ENCODE data around the gene ADAMTS1.
"Not testable (repeated sequence)": the region's sequence is repeated elsewhere in the genome, so short reads cannot be mapped to it uniquely, and the experiment has no call there.

The ADAMTS1 gene

DNA sequence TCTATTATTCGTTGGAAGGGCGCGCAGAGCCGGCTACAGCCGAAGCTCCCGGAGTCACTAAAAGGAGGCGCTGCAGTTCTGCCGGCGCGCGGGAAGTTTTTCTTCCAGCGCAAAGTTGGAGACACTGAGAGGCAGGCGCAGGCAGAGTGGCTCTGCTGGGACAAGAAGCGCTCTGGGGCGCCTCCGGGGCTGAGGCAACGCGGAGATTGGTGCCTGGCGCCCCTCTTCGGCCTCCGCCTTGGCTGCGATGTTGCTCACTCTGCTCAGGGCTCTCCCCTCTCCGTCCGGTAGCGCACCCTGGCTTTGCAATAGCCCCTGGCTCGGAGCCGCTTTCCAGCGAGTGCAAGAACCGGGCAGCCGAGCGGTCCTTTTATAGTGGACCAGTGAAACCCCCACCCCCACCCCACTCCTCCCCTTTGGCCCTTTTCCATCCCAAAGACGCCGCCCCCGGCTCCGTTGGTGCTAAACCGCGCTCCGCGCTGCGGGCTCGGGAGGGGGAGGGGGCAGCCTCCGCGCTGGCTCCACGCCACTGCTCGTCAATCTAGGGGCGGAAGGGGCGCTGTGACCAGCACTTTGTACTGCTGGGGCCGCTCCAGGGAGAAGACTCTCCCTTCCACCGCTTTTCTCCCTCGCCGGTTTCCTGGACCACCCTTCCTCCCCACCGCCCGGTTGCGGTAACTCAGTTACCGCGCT, at the start of gene ADAMTS1:
TSS of gene ADAMTS1 (minus strand) at position 344 of the 693 bp plus-strand sequence. CDS start 455 bp downstream, outside the sequence.
- DNase-seq: no peak

DNA sequence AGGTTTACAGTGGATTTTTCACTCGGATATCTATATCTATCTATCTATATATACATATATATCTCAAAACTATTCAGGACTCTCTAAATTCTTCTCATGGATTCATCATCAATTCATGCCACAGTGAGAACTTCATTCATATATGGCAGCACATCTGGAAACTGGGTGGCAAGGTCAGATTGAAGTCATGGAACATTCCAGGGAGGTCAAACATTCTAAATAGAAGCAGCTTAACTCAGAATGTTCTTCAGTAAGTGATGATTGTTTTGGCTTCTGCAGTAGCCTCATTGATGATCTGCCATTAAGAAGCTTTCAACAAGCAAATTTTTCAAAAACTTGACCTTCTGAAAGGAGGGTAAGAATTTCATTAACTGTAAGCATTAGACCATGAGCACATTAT, 46.9 kb upstream of the ADAMTS1 start:
- no peak for DNase-seq

- no peak for DNase-seq
Observed at GRCh38 chr21:26888931-26889330, 43.7 kb upstream of the ADAMTS1 start.

- DNase-seq: no peak
Observed at GRCh38 chr21:26888256-26888655, 43.0 kb upstream of the ADAMTS1 start.

GRCh38 chr21:26887251-26887650, 42.0 kb upstream of the ADAMTS1 start:
- DNase-seq: no peak

- no peak for DNase-seq
Observed at GRCh38 chr21:26884436-26884835, 39.2 kb upstream of the ADAMTS1 start.

- no peak for DNase-seq
Observed at GRCh38 chr21:26883768-26884167, 38.6 kb upstream of the ADAMTS1 start.

DNA sequence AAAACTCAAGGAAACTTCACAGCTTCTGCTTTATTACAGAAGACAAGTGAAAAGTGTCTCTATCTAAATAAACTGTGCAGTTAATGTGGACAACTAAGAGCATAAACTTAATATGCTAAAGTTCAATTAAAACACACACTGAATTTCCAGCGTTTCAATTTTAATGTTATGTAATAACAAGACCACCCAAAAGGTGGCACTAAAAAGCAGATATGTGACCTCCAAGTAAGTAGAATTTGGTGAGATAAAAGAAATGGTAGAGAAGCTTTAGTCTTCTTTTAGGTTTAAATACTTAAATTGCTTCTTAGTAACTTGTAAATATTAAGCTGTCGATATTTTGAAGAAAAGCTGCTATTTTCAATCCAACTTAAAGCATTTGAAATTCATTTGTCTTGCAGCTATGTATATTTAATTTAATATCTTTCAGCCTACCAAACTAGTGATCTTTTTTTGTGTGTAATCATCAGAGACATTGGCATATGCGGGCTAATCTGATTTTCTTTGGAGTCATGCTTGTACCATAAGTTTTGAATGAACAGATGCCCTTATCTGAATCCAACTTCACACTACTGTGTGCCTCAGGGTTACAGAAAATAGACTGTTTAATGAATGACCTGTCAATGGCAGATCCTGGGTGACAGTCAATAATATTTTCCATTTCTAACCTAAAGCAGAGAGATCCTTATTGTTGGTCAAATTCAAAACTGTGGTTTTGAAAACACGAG, 36.5 kb upstream of the ADAMTS1 start:
- DNase-seq: no peak

DNA sequence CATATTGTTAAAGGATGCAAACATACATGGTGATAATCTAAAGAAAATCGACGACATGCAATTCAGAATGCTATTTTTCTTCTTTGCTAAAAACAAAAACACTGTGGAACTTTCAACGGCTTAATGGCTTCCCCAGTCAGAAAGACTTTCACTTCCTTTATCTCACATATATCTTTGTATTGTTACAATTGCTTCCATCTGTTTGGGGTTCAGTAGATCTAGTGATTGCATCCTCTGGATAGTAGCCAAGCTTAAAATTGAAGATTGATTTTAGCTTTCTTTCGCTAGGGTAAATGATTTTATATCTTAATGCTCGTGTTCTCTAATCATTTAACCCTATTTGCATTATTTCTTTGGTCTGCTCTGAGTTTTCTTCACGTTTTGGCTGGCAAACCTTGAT, 31.8 kb upstream of the ADAMTS1 start:
- DNase-seq: no peak

DNA sequence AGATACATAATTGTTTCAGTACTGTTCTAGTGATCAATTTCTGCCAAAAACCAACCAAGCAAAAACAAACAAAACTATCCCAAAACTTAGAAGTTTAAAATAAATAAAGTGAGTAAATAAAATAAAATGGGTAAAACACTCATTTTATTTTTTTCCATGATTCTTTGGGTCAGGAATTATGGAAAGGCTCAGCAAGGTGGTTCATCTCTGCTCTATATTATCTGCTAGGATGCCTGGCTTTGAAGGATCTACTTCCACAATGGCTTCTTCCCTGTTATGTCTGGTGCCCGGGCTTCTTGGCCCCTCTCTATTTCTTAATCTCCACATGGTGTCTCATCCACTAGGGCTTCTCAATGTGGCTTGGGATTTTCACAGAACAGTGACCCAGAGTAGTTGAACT, 29.1 kb upstream of the ADAMTS1 start:
- no peak for DNase-seq

- DNase-seq: no peak
Observed at GRCh38 chr21:26865857-26866256, 20.6 kb upstream of the ADAMTS1 start.

DNA sequence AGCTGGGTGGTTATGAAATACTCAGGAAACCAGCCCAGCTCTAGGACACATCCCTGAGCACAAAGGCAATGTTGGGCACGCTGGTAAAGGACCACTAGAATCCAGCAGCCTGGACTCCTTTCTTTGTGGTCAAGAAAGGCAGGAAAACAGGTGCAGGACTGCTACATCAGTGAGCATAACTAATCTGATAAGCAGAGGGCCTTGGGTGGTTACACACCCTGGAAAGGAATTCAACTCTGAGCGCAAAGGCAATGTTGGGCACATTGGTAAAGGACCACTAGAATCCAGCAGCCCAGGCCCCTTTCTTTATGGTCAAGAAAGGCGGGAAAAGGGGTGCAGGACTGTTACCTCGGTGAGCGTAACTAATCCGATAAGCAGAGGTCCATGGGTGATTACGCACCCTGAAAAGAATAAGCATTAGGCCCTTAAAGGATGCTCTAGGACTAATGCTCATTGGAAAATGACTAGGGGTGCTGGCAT, 11.7 kb upstream of the ADAMTS1 start:
- not testable (repeated sequence) for DNase-seq

DNA sequence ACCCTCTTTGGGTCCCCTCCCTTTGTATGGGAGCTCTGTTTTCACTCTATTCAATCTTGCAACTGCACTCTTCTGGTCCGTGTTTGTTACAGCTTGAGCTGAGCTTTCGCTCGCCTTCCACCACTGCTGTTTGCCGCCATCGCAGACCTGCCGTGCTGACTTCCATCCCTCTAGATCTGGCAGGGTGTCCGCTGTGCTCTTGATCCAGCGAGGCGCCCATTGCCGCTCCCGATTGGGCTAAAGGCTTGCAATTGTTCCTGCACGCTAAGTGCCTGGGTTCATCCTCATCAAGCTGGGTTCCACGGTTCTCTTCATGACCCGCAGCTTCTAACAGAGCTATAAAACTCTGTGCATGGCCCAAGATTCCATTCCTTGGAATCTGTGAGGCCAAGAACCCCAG, 9.5 kb upstream of the ADAMTS1 start:
- not testable (repeated sequence) for DNase-seq

DNA sequence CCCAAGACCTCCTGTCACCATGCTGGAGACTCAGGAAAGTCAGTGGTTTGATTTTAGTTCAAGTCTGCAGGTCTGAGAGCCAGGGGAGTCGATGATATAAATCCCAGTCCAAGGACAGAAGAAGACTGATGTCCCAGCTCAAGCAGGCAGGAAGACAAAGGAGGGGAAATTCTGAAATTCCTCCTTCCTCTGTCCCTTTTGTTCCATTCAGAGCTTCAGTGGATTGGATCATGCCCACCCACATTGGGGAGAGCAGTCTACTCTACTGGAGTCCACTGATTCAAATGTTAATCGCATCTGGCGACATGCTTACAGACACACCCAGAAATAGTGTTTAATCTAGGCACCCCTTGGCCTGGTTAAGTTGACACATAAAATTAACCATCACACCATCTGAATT, 7.2 kb upstream of the ADAMTS1 start:
- DNase-seq: no peak

DNA sequence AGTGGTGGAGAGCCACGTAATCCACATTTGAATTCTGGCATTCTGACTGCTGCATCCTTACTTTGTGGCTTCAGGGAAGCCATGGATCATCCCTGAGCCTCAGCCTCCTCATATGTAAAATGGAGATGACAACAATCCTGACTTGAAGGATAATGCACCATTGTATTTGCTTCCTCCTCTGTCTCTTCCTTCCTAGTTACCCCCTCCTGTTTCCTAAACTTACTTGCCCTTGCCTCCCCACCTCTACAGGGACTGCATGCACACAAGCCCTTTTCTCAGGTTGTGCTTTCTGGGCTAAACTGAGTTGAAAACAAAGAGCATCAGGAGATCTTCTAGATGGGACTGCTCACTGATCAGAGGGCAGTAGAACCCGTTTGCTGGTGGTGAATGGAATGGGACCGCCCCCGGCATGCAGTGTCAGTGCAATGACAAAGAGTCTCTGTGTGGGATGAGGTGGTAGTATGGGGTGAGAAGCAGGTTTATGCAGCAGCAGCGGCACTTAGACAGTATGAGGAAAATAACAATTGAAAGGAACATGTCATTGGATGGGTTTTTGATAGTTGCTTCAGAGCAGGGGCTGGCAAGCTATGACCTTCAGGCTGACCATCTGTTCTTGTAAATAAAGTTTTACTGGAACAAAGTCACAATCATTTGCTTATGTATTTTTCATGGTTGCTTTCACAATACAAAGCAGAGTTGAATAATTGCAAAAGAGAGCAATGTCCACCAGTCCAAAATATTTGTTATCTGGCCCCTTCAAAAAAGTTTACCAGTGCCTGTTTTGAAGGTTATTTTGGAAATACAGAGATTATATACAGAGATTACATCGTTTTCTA, 6.1 kb upstream of the ADAMTS1 start:
- no peak for DNase-seq

- peak; percentile 0 for DNase-seq
Observed at GRCh38 chr21:26850116-26850643, 5.0 kb upstream of the ADAMTS1 start.

DNA sequence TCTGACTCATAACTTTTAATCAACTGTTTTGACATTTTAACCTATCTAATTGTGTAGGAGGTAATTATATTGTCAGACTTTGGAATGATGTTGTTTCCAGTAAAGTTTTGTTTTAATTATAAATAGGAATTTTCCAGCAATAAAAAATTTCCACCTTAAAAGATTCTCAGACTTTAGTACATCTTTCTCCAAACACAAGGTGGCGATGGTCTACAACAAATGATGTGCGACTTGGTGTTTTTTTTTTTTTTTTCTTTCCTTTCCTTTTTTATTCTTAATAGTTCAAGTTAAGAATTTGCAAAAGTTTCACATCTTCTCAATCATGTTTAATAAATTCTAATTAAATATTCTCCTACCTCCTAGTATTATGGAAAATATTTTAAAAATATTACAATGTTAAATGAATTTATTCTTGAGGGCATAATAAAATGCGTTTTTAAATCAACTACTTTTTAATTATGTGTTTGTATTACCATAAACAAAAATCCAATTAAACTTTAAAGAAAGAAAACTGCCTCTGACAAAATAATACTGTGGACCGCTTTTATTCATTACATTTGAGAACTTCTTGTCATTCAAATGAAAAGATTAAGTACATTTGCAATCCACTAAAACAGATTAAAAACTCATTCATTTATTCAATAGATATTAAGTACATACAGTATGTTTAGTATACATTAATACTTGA, 4.4 kb upstream of the ADAMTS1 start:
- peak; percentile 0 for DNase-seq

DNA sequence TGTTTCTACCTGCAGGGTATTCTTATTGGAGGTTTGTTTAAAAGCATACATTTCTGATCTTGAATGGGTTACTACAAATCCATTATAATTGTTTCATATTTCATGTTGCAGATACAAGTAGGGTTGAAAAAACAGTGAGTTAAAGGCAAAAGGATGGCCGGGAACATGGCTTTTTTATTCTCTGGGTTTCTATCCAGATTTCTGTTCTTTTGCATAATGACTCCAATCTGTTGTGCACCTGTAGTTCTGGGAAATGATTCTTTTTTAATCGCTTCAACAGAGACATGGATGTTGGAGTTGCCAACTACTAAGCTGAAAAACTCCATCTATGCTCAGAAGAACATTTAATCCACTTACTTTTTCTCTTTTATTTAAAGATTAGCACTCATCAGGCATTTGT, 2.7 kb upstream of the ADAMTS1 start:
- no peak for DNase-seq

GRCh38 chr21:26847002-26847401, 1.8 kb upstream of the ADAMTS1 start:
- DNase-seq: no peak

DNA sequence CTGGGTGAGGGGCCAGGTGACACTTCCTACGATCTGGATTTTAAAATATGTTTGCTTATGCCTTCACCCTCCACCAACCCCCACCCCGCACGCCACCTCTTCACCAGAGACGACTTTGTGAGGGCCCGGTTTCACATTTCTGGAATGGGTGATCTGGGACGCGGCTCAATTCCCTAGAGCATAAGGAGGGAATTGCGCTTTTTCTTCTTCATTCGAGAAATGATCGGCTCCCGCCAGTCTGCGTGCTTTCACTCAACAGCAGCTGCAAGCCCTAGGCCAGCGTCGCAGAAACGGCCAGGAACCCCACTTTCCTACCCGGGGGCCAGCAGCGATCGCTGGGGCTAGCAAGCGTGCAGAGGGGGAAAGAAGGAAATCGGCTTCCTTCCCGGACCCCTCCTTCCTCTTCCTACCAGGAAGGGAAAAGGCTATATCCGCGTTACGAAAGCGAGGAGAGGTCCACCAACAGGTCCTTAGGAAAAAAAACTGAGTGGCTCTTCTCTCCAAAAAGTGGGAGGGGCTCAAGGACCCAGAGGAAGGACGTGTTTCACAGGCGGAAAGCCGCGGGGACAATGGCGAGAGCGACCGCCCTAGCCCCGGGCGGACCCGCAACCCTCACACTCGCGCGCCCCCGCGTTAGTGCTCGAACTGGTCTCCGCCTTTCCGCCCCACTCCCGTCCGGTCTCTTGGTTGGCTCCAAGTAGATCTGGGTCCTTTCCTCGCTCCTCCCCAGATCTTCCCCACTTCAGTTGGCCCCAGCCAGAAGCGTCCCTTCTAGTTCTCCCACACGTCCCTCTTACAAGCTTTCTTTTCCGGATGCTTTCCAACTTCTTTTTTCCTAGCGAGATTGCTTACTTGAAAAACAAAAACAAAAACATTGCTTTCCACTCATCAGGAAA, 1.1 kb upstream of the ADAMTS1 start:
- no peak for DNase-seq

DNA sequence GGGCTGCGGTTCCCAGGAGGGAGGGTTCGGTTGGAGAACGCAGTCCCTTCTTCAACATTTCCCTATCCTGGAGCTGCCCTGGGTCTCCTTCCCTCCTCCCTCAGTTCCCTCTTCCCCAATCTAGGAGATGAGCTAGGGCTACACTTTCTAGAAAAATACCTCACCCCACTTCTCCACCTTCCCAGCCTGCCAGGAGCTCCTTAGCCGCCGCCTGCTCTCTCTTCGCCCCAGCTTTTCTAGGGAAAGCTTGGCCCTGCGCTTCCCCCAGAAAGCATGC, 488 bp upstream of the ADAMTS1 start:
- no peak for DNase-seq

Measured in NCI-H2029 (cell line).